Osteocyte (in vitro differentiated cells): ENCODE measurements around the gene C1QTNF12. TPM values are rescaled to one million over a fixed set of nuclear protein-coding genes. Genes with fewer than 3 reads are reported as not detected.
"Not testable (repeated sequence)": the region's sequence is repeated elsewhere in the genome, so short reads cannot be mapped to it uniquely, and the experiment has no call there.

Source experiments
- DNase-seq: peaks from one replicate; pipeline ENCODE4 v3.0.0; 2021; ENCODE audit warnings: mixed read lengths; ENCODE audit not compliant: unreplicated experiment; ENCODE audit errors: extremely low spot score
- H3K27ac Mint-ChIP-seq: one replicate; pipeline ENCODE4 v1.8.0; 2021; ENCODE audit warnings: mild to moderate bottlenecking, mixed read lengths; ENCODE audit not compliant: unreplicated experiment
- H3K27me3 Mint-ChIP-seq: one replicate; pipeline ENCODE4 v1.8.0; 2021; ENCODE audit warnings: mixed read lengths; ENCODE audit not compliant: unreplicated experiment
- H3K36me3 Mint-ChIP-seq: one replicate; pipeline ENCODE4 v1.8.0; 2021; ENCODE audit warnings: mixed read lengths; ENCODE audit not compliant: unreplicated experiment
- H3K4me1 Mint-ChIP-seq: one replicate; pipeline ENCODE4 v1.8.0; 2021; ENCODE audit warnings: mixed read lengths; ENCODE audit not compliant: unreplicated experiment
- H3K4me3 Mint-ChIP-seq: one replicate; pipeline ENCODE4 v1.8.0; 2021; ENCODE audit warnings: mild to moderate bottlenecking, moderate library complexity, mixed read lengths; ENCODE audit not compliant: unreplicated experiment
- H3K9me3 Mint-ChIP-seq: one replicate; pipeline ENCODE4 v1.8.0; 2021; ENCODE audit warnings: mixed read lengths; ENCODE audit not compliant: unreplicated experiment
- CTCF ChIP-seq: fragments of 200-600 bp; sonication (generic); IDR thresholded peaks from 2 replicates; pipeline ENCODE4 v1.5.0; 2021; ENCODE audit warnings: antibody characterized with exemption, mild to moderate bottlenecking, moderate library complexity
- total RNA-seq: library from RNA; stranded (reverse); gene quantifications from 2 replicates; pipeline ENCODE4 v1.2.1, GENCODE V29; 2021

C1QTNF12 gene
- total RNA-seq, 1 donor from 2014 or later = 3.6 TPM

DNA sequence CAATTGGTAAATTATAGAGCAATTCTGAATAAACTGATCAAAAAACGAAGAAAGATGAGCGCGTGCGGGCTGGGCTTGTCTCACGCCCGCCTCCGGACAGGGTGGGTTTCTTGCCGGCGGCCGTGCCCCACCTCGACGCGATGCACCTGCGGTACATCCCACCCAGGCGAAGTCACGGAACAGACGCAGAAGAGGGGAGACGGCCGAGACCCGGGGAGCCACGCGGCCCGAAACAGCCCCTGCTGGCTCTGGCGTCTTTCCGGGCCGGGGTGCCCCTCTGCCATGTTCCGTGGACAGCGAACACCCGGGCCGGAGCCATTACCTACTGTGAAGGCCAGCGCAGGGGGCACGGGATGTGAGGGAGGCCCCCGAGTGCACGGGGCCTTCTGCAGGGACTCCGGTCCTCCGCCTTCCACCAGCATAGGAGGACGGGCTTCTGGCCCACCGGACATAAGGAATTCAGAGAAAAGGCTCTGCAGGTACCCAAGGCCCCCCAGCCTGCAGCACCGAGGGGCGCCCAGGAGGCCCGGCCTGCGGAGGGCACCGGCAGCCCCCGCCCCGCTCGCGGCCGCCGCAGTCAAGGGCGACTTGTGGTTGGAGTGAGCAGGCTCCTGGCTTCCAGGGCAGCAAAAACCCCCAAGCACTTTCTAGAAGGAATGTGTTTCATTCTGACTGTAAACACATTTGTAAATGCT, 7.6 kb upstream of the C1QTNF12 start:
- peaks cover 28% of the 10 kb centered on the region for H3K36me3 Mint-ChIP-seq
- H3K4me3 Mint-ChIP-seq = no peak overlapping the region
- no peaks in the 10 kb centered on the region for H3K27me3 Mint-ChIP-seq
- no peak for TF ChIP-seq CTCF
- H3K4me1 Mint-ChIP-seq = peaks cover 6% of the 10 kb centered on the region
- H3K27ac Mint-ChIP-seq = no peak overlapping the region
- H3K9me3 Mint-ChIP-seq = no peaks in the 10 kb centered on the region
- DNase-seq = no peak

DNA sequence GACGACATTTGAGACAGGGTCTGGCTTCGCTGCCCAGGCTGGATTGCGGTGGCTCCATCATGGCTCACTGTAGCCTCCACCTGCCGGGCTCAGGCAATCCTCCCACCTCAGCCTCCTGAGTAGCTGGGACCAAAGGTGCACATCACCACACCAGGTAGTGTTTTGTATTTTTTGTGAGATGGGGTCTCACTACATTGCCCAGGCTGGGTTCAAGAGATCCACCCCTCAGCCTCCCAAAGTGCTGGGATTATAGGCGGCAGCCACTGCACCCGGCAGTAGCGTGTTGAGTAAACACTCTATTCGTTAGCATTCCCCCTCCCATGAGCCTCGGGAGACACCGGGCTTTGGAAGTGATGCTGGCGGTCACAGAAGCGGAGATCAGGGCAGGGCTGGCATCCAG, 6.8 kb upstream of the C1QTNF12 start:
- no peak for TF ChIP-seq CTCF
- no peaks in the 10 kb centered on the region for H3K9me3 Mint-ChIP-seq
- H3K4me3 Mint-ChIP-seq = no peak overlapping the region
- no peak overlapping the region for H3K27ac Mint-ChIP-seq
- H3K4me1 Mint-ChIP-seq = peaks cover 3% of the 10 kb centered on the region
- peaks cover 28% of the 10 kb centered on the region for H3K36me3 Mint-ChIP-seq
- no peak for DNase-seq
- H3K27me3 Mint-ChIP-seq = no peaks in the 10 kb centered on the region

GRCh38 chr1:1250786-1251284, 4.3 kb upstream of the C1QTNF12 start:
- H3K27ac Mint-ChIP-seq = no peak overlapping the region
- peaks cover 18% of the 10 kb centered on the region for H3K36me3 Mint-ChIP-seq
- H3K4me3 Mint-ChIP-seq = no peak overlapping the region
- no peaks in the 10 kb centered on the region for H3K9me3 Mint-ChIP-seq
- no peak for DNase-seq
- no peak for TF ChIP-seq CTCF
- no peaks in the 10 kb centered on the region for H3K4me1 Mint-ChIP-seq
- H3K27me3 Mint-ChIP-seq = no peaks in the 10 kb centered on the region

DNA sequence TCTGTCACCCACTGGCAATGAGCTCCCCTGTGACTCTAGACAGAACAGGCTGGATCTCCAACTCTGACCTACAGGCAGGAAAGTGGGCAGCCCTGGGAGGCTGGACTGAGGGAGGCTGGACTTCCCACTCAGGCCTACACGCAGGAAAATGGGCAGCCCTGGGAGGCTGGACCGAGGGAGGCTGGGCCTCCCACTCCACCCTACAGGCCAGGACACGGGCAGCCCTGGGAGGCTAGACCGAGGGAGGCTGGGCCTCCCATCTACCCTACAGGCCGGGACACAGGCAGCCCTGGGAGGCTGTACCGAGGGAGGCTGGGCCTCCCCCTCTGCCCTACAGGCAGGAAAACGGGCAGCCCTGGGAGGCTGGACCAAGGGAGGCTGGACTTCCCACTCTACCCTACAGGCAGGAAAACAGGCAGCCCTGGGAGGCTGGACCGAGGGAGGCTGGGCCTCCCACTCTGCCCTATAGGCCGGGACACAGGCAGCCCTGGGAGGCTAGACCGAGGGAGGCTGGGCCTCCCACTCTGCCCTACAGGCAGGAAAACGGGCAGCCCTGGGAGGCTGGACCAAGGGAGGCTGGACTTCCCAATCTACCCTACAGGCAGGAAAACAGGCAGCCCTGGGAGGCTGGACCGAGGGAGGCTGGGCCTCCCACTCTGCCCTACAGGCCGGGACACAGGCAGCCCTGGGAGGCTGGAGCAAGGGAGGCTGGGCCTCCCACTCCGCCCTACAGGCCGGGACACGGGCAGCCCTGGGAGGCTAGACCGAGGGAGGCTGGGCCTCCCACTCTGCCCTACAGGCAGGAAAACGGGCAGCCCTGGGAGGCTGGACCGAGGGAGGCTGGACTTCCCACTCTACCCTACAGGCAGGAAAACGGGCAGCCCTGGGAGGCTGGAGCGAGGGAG, 1.7 kb upstream of the C1QTNF12 start:
- not testable (repeated sequence) for H3K4me1 Mint-ChIP-seq, H3K27me3 Mint-ChIP-seq, H3K27ac Mint-ChIP-seq, DNase-seq, H3K9me3 Mint-ChIP-seq, H3K4me3 Mint-ChIP-seq, H3K36me3 Mint-ChIP-seq

- Mint-ChIP-seq H3K4me1 (peaks cover 1% of the 10 kb centered on the region), H3K9me3 (no peaks in the 10 kb centered on the region), H3K36me3 (peaks cover 2% of the 10 kb centered on the region), H3K4me3 (no peak overlapping the region), H3K27ac (no peak overlapping the region), H3K27me3 (no peaks in the 10 kb centered on the region)
- TF ChIP-seq CTCF = no peak
- DNase-seq = no peak
Measured at GRCh38 chr1:1247341-1247913, 905 bp upstream of the C1QTNF12 start.
